SKM-1 (cell line): ENCODE measurements around the gene BRSK2.
"Not testable (repeated sequence)": the region's sequence is repeated elsewhere in the genome, so short reads cannot be mapped to it uniquely, and the experiment has no call there.

Experiments
- DNase-seq: peaks from one replicate; lab custom pipeline; 2025; ENCODE audit not compliant: unreplicated experiment; lab: John Stamatoyannopoulos, UW

Gene BRSK2

DNA sequence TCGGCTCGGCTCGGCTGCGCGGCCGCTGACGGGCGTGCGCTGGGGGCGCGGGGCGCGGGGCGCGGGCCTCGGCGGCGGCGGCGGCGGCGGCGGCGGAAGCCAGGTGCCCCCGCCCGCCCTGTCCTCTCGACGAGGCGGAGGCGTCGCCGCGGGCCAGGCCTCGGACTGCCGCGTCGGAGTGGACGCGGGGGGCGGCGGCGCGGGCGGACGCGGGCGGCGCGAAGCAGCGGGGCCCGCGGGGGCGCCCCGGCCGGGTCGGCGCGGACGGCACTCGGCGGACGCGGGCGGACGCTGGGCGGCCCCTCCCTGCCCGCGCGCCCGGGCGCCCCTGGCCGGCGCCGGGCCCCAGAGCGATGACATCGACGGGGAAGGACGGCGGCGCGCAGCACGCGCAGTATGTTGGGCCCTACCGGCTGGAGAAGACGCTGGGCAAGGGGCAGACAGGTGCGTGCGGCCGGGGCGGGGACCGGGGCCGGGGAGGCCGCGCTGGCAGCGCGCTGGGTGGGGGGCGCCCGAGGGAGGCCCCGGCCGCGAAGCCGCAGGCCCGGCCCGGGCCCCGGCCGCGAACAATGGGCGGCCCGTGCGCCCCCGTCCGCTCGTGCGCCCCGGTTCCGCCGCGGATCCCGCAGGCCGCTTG, at the start of gene BRSK2:
Gene BRSK2, plus strand, starts transcription at position 3 of the 637 bp plus-strand sequence. Its CDS starts 351 bp downstream, at position 354.
- no peak for DNase-seq

DNA sequence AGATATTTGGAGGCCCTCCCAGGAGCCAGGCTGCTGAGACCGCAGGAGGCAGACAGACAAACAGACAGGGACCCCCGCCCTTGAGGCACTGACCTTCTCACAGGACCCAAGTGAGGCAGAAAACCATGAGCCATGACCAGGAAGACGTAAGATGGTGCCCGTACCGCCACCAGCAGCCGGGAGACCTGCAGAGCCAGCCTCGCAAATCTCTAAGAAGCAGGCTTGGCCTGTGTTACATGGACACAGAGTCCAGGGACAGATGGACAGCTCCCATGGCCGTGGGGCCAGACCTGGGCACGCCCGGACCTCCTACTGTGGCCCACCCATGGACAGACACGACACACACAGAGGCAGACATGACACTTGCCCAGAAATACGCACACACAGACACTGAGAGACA, 49.6 kb upstream of the BRSK2 start:
- no peak for DNase-seq

DNA sequence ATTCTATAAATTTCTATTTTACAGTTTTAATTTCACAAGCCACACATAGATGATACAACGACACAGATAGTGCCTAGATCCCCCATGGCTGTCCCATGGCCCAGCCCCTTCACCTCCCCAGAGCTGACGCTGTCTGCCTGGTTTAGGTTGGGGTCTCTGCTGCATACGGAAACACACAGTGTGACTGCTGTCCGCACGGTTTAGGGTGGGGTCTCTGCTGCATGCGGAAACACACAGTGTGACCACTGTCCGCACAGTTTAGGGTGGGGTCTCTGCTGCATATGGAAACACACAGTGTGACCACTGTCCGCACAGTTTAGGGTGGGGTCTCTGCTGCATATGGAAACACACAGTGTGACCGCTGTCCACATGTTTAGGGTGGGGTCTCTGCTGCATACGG, 48.5 kb upstream of the BRSK2 start:
- DNase-seq, result not testable (repeated sequence)

DNA sequence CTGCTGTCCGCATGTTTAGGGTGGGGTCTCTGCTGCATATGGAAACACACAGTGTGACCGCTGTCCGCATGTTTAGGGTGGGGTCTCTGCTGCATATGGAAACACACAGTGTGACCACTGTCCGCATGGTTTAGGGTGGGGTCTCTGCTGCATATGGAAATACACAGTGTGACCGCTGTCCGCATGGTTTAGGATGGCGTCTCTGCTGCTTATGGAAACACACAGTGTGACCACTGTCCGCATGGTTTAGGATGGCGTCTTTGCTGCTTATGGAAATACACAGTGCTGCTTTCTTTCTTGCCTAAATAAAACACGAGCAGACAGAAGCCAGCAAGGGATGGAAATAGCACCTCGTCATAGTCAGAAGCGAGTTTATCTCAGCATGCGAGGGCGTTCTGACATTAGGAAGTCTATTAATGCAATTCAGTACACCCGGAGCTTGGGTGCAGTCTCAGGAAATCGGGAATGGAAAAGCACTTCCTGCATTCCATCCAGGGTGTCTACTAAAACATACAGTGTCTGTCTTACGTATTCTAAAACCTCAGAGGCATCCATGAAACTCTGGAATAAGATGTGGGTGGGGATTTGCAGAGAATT, 47.7 kb upstream of the BRSK2 start:
- no peak for DNase-seq

DNA sequence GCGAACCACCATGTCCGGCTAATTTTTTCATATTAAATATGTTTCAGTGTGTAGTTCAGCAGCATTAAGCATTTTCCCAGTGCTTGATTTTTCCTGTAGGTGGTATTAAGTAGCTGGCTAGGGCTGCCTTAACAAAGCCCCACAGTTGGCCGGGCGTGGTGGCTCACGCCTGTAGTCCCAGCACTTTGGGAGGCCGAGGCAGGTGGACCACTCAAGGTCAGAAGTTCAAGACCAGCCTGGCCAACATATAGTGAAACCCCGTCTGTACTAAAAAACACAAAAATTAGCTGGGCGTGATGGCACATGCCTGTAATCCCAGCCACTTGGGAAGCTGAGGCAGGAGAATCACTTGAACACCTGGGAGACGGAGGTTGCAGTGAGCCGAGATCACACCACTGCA, 46.8 kb upstream of the BRSK2 start:
- DNase-seq, result no peak

DNA sequence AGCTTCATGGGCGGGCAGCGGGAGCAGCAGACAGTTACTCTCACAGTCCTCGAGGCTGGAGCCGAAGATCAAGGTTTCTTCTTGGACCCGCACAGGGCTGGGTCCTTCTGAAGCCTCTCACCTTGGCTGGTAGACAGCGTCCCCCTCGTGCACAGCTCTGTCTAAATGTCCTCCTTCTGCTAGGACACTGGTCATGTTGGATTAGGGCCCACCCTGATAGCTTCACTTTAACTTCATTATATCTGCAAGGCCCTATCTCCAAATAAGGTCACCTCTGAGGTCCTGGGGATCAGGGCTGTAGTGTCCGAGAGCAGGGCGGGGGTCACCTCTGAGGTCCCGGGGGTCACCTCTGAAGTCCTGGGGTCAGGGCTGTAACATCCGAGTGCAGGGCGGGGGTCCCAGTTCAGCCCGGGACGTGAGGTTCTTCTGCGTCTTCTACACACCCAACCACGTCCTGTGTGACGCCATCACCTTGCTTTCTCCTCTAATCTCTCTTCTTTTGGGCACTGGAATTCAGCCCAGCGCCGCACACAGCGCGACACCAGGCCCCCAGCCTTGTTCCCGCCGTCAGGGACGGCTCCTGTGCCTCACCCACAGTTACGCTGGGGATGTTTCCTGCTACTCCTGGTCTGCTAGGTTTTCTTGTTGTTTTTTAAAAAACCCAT, 46.2 kb upstream of the BRSK2 start:
- no peak for DNase-seq

DNA sequence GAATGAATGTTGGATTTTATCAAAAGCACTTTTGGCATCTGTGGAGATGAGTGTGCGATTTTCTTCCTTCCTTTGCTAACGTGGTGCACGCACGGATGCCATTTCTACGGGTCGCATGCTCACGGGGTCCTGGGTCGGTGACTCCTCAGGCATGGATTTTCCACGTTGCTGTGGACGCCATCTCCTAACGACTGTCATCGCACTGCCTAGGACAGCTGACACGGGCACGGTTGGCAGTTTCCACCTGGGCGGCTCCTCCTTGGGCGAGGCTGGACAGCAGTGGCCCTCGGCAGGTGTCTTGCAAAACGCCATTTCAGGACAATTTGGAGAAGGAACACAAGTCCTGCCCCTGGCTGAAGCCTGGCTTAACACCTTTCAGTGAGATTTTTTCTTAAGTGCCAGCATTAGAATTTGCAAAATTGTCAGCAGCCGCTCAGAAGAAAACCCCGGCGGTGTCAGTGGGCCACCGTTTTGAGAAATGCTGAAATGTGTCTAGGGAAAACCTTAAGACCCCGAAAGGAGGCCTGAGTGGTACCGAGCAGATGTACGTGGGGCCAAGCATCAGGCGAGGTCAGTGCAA, 45.6 kb upstream of the BRSK2 start:
- no peak for DNase-seq

DNA sequence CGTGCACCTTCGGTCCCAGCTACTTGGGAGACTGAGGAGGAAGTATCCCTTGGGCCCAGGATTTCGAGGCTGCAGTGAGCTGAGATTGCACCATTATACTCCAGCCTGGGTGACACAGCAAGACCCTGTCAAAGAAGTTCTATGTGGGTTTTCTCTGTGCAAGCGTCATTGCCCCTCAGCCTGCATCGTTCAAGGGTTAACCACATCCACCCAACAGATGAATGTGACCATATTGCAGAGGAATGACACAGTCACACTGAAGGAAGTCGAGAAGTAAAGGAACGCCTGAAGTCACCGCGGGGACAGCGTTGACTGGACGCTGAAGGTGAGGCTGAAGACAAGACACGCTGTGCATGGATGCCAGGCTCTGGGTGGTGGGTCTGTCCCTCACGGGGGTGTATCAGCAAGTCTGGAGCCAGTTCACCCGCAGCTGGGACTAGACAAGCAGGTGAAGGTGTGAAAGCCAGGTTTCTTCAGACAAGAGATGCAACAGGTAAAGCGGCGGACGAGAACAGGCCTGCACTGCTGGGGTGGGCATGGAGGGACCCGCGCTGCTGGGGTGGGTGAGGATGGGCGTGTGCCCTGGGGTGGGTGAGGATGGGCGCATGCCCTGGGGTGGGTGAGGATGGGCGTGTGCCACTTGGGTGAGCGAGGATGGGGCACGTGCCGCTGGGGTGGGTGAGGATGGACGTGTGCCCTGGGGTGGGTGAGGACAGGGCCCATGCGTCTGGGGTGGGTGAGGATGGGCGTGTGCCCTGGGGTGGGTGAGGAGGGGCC, 43.8 kb upstream of the BRSK2 start:
- no peak for DNase-seq

DNA sequence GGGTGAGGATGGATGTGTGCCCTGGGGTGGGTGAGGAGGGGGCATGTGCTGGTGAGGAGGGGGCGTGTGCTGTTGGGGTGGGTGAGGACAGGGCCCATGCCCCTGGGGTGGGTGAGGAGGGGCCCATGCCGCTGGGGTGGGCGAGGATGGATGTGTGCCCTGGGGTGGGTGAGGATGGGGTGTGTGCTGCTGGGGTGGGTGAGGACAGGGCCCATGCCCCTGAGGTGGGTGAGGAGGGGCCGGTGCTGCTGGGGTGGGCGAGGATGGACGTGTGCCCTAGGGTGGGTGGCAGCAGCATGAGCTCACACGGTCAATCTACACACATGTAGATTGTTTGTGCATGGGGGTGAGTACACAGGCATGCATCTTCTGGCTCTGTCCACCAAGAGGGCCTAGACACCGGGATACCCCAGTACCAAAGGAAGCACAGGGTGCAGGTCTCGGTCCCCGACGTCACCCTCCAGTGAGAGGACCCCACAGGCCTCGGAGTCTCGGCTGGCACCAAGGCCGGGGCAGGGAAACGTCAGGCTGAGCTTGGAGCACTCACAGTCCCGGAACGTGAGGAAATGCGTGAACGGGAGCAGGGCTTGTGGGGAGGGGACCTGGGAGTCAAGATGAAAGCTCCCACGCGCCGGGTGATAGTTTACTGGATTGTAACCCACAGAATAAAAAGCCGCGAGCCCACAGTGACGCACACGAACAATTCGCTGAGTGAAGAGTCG, 42.9 kb upstream of the BRSK2 start:
- no peak for DNase-seq

DNA sequence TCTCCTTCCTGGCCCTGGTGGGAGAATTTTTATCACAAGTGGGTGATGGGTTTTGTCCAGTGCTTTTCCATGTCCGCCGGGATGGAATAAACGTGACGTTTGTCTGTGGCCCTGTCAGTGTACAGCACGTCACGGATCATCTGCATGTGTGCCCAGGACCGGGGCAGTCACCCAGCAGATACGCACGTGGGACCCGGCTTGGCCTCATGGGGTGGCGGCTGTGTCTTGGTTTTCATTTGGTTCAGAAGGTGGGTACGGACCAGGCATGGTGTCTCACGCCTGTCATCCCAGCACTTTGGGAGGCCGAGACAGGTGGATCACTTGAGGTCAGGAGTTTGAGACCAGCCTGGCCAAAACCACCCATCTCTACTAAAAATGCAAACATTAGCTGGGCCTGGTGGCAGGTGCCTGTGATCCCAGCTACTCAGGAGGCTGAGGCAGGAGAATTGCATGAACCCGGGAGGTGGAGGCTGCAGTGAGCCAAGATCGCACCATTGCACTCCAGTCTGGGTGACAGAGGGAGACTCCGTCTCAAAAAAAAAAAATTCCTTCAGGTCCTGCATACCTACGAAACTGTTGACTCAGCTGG, 42.2 kb upstream of the BRSK2 start:
- not testable (repeated sequence) for DNase-seq

DNA sequence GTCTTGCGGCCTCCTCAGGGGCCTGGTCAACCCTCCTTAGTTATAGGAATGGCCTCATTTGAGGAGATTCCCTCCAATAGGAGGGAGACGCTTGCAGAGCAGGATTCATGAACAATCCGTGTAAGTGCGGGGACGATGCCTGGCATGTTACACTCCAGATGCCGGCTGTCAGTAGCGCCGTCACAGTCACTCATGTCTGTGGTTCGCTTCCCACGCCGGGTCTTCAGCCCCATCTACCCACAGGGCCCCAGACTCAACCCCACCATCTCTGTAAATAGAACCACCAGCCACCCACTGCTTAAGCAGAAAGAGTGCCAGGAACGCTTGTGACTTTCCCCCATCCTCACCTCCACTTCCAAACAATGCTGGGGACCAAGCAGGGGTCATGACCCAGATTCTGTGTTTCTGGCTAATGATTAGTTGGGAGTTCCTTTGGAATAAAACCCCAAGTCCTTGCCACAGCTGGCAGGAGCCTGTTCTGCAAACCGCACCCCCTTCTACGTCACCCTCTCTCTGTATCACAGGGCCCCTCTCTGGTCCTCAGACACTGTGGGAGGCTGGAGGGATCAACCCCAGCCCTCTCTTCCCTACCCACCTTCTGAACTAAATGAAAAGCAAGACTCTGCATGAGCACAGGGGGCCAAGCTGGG, 41.5 kb upstream of the BRSK2 start:
- no peak for DNase-seq

DNA sequence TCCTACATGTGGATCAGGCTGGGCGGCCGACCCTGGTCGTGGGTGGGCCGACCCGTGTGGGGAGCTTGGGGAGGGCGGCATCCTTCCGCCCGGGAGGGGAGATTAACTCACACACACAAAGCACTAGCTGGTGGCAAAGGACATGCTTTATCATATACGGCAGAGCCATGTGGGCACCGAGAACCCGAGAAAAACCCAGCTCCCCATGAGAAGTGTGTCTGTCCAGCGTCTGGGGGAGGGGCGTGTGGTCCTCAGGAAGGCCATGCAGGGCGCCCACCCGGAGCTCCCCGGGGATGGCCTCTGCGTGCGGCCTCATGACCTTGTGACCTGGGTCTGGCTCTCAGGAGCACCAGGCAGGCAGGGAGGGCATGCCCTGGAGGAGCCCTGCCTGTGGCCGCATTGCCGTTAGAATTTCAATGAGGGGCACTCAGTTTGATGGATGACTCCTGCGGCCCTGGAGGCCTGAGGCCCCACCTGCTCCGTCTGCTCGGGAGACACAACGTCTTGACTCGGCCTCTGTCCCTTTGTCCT, 40.9 kb upstream of the BRSK2 start:
- no peak for DNase-seq

DNA sequence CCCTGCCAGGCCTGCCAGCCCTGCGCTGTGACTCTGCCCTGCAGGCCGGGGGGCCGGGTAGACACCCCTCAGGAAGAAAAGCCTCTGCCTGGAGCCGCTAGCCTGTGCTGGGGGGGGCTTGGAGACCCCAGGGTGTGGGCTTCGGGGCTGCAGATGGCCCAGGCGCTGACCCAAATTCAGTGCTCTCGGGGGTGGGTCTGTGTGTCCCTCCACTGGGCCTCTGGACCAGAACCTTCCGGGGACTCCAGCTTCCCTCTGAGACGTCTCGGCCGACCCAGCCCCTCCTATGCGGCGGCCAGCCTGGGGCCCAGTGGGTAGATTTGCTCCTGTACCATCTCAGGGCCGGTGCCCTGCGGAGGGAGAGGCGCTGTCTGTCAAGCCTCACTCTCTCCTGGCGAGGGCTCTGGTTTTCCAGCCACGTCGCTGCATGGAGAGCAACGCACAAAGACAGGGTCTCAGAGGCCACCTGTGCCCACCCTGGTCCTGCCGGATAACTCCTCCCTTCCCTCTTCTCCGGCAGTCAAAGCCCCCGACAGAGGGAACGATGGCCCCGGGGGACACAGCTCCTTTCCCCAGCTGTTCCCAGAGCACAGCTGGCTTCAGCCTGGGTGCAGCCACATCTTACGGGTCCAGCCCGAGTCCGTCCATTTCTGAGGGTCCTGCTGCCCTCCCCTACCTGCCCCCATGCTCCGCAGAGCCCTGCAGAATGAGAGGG, 40.2 kb upstream of the BRSK2 start:
- no peak for DNase-seq

DNA sequence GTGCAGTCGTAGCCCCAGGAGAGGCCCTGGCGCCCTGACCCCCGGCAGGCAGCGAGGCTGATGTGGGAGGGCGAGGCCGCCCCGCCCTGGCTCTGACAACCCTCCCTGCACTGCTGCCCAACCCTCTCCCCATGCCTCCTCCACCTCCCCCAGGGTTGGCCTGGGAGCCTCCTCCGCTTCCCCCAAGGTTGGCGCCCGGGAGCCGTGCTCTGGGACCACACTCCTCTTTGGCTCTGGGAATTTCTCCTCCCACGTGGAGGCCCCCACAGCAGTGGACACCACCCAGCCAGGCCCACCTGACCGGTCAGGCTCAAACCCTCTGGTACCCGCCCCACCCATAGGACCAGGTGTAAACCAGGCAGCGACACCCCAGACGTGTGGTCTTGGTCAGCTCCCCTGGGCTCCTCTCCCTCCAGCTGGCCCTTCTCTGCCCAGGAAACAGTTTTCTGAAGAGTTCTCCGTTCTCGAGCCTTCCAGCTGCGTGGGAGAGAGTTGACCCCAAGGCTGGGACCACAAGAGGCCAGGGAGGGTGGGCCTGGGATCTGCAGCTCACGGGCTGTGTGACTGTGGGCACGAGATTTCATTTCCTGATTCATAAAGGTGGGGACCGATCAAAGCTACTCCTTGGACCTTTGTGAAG, 39.5 kb upstream of the BRSK2 start:
- DNase-seq, result no peak

DNA sequence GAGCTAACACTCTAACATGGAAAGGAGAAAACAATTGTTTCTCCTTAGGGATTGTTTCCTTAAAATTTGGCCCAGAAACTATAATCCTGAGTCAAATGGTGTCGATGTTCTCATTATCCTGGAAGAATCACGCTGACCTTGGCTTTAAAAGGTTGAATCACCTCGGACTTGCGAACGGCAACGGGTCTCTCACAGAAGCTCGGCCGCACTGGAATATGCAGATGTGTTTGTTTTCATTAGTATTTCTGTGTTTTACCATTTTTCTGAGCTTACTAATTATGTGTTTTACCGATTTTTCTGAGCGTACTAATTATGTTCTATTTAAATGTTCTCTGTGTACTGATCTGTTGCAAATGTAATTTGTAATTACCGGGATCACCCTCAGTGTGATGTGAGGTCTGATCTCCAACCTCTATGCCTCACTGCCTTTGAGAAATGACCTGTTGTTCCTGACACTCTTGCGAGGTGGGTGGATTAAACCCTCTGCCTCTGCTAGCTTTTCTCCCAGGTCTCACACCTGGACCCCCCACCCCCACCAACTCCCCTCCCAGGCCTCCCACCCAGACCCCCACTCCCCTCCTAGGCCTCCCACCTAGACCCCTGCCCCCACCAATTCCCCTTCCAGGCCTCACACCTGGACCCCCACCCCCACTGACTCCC, 38.3 kb upstream of the BRSK2 start:
- DNase-seq, result no peak

DNA sequence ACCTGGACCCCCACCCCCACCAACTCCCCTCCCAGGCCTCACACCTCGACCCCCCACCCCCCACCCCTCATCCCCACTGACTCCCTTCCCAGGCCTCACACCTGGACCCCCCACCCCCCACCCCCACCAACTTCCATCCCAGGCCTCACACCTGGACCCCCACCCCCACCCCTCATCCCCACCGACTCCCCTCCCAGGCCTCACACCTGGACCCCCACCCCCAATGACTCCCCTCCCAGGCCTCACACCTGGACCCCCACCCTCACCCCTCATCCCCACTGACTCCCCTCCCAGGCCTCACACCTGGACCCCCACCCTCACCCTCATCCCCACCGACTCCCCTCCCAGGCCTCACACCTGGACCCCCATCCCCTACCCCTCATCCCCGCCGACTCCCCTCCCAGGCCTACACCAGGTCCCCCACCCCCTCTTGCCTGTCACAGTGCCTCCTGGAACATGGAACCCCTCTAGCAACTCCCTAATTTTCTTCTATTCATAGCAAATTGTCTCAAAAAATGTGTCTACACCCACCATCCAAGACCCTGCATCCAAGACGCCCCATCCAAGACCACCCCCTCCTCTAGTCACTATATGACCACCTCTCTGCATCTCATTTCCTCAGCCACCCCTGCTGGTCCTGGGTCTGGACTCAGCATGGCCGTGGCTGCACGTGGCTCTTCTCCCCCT, 36.9 kb upstream of the BRSK2 start:
- no peak for DNase-seq

DNA sequence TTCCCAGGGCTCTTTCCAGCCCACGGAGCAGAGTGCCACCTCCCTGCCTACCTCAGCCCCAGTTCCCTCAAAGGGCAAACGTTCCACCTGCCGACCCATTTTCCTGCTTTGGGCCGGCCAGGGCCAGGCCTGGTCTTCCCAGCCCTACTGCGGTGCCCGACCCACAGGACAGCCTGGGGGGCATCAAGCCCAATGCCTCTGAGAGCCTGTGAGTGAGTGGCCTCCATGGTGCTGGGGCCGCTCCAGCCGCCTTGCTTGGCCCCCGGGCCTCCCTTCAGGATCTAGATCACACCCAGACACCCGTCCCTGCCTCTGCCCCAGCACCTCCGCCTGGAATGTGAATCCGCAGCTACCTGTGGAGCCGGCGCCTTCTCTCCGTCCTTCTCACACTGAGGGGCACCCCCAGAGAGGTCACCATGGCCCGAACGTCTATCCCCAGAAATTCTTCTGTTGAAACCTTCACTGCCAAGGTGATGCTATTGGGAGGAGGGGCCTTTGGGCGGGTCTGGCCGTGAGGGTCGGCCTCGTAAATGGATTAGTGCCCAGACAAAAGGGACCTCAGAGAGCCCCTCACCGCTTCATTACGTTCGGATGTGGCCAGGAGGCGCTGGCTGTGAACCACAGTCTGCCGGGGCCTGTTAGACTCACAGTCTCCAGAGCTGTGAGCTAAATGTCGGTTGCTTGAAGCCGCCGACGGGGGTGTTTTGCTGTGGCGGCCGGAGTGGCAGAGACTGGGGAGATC, 36.2 kb upstream of the BRSK2 start:
- no peak for DNase-seq
